ENCODE measurements around the gene NRBP1.

The NRBP1 gene

GRCh38 chr2:27400348-27401135 is 27.9 kb upstream of the NRBP1 start:
- POLR2A ChIA-PET, result no interaction called here
- H3K4me3 ChIP-seq (ENCODE audit: low read depth, low read length), result no peak overlapping the region
- DNase-seq (ENCODE audit: low read depth, low spot score), result no peak
- CTCF ChIA-PET, result interaction anchor here (2.1 to 2.7 kb wide), 2 partner anchors 8 to 283 kb away, joined by 5 to 18 read pairs; no protein-coding TSS in a partner anchor
- no peak for TF ChIP-seq CTCF (IDR thresholded peaks at IDR 0.05; ENCODE audit: insufficient read depth, low read length, missing control alignments)

GRCh38 chr2:27407798-27408491 is 20.5 kb upstream of the NRBP1 start:
- peak; percentile 48 for TF ChIP-seq CTCF (IDR thresholded peaks at IDR 0.05; ENCODE audit: insufficient read depth, low read length, missing control alignments)
- ChIA-PET CTCF (interaction anchor here (0.7 to 6.1 kb wide), 10 partner anchors 10 to 275 kb away, joined by 3 to 57 read pairs (median 4); partner anchors contain the start of genes IFT172 and NRBP1), POLR2A (no interaction called here)
- peak overlapping the region; percentile 88 for H3K4me3 ChIP-seq (ENCODE audit: low read depth, low read length)
- no peak for DNase-seq (ENCODE audit: low read depth, low spot score)

- CTCF ChIA-PET, result interaction anchor here (1.0 to 6.1 kb wide), 9 partner anchors 11 to 274 kb away, joined by 3 to 57 read pairs (median 5); partner anchors contain the start of gene IFT172
- no peak for TF ChIP-seq CTCF (IDR thresholded peaks at IDR 0.05; ENCODE audit: insufficient read depth, low read length, missing control alignments)
- POLR2A ChIA-PET, result interaction anchor here (0.8 to 2.5 kb wide), 4 partner anchors 20 to 52 kb away, joined by 3 to 18 read pairs (median 8); partner anchors contain the start of genes GTF3C2 and NRBP1
- no peak for DNase-seq (ENCODE audit: low read depth, low spot score)
- H3K4me3 ChIP-seq (ENCODE audit: low read depth, low read length), result peak overlapping the region; percentile 88
These were observed 19.7 kb upstream of the NRBP1 start for GRCh38 chr2:27408601-27409320.

- TF ChIP-seq CTCF (IDR thresholded peaks at IDR 0.05; ENCODE audit: insufficient read depth, low read length, missing control alignments), result no peak
- DNase-seq (ENCODE audit: low read depth, low spot score), result peak; percentile 34
- CTCF ChIA-PET, result interaction anchor here (0.6 to 6.1 kb wide), 8 partner anchors 11 to 274 kb away, joined by 3 to 57 read pairs (median 4); partner anchors contain the start of genes SLC4A1AP and SUPT7L
- POLR2A ChIA-PET, result interaction anchor here (0.8 to 2.5 kb wide), 6 partner anchors 19 to 52 kb away, joined by 3 to 18 read pairs (median 4); partner anchors contain the start of genes GTF3C2, NRBP1 and ZNF513
- H3K4me3 ChIP-seq (ENCODE audit: low read depth, low read length), result peak within 1 kb of the TSS; percentile 88
These were observed 18.9 kb upstream of the NRBP1 start, which contains the start of gene PPM1G for GRCh38 chr2:27409321-27410073. PPM1G (minus strand) TSS chr2:27409591; CDS start chr2:27409422, 169 bp downstream.

- no peak overlapping the region for H3K4me3 ChIP-seq (ENCODE audit: low read depth, low read length)
- TF ChIP-seq CTCF (IDR thresholded peaks at IDR 0.05; ENCODE audit: insufficient read depth, low read length, missing control alignments), result no peak
- POLR2A ChIA-PET, result no interaction called here
- CTCF ChIA-PET, result no interaction called here
- no peak for DNase-seq (ENCODE audit: low read depth, low spot score)
These were observed 15.8 kb upstream of the NRBP1 start for GRCh38 chr2:27412419-27413152.

Measured in AG04449 (cell line).